A673 (cell line): Measurements from ENCODE around the gene TRAK1. TPM values are rescaled to one million over a fixed set of nuclear protein-coding genes. Genes with fewer than 3 reads are reported as not detected.
A peak's percentile ranks its signal among the peaks of the same experiment; 100 is the strongest.

Experiments
- BruUV-seq: library from RNA; stranded (reverse); fragments of 400-500 nt; replicated peaks from 2 replicates; lab custom pipeline; 2021; lab: Mats Ljungman, UMichigan
- CTCF ChIA-PET: fragments of 300-600 bp; sonication (Branson Sonifier 250); formaldehyde crosslinking; loops from one replicate; lab custom pipeline; 2022; ENCODE audit warnings: antibody characterized with exemption; lab: Charles Lee
- POLR2A ChIA-PET: fragments of 300-600 bp; sonication (Branson Sonifier 250); formaldehyde crosslinking; loops from one replicate; lab custom pipeline; 2022; ENCODE audit warnings: antibody characterized with exemption; ENCODE audit not compliant: low non-redundant PET; lab: Charles Lee
- DNase-seq: peaks from one replicate; pipeline ENCODE4 v3.0.0-alpha.2; 2015; ENCODE audit warnings: low spot score
- H3K27ac ChIP-seq: fragments of 200-600 bp; sonication (generic); 2 replicates; pipeline ENCODE4 v1.5.1; 2016; ENCODE audit warnings: mixed run types, low read depth, mild to moderate bottlenecking, mixed read lengths, antibody characterized with exemption, low read length; ENCODE audit not compliant: poor library complexity, severe bottlenecking
- H3K27me3 ChIP-seq: fragments of 200-600 bp; sonication (generic); replicated peaks from 2 replicates; pipeline ENCODE4 v1.6.1; 2017; ENCODE audit warnings: mixed run types, low read depth, mild to moderate bottlenecking, mixed read lengths, antibody characterized with exemption, low read length; ENCODE audit not compliant: insufficient read depth, poor library complexity
- H3K36me3 ChIP-seq: fragments of 200-600 bp; sonication (generic); 2 replicates; pipeline ENCODE4 v1.6.1; 2016; ENCODE audit warnings: mixed run types, mild to moderate bottlenecking, mixed read lengths, antibody characterized with exemption, low read length; ENCODE audit not compliant: insufficient read depth, poor library complexity, severe bottlenecking
- H3K4me1 ChIP-seq: fragments of 200-600 bp; sonication (generic); 2 replicates; pipeline ENCODE4 v1.6.1; 2017; ENCODE audit warnings: mixed run types, mild to moderate bottlenecking, mixed read lengths, antibody characterized with exemption, low read length; ENCODE audit not compliant: insufficient read depth, poor library complexity, severe bottlenecking
- H3K4me3 ChIP-seq: fragments of 200-600 bp; sonication (generic); 2 replicates; pipeline ENCODE4 v1.5.1; 2016; ENCODE audit warnings: low read depth, mixed run types, mild to moderate bottlenecking, mixed read lengths, low read length; ENCODE audit not compliant: poor library complexity, severe bottlenecking
- H3K9me3 ChIP-seq: fragments of 200-600 bp; sonication (generic); 2 replicates; pipeline ENCODE4 v1.6.1; 2016; ENCODE audit warnings: mixed run types, low read depth, mild to moderate bottlenecking, mixed read lengths, antibody characterized with exemption, low read length; ENCODE audit not compliant: poor library complexity, severe bottlenecking
- EZH2 ChIP-seq: fragments of 200-600 bp; sonication (generic); IDR thresholded peaks from 2 replicates; pipeline ENCODE4 v1.6.1; 2017; ENCODE audit warnings: borderline replicate concordance, low read depth, mild to moderate bottlenecking, mixed read lengths, antibody characterized with exemption, low read length; ENCODE audit not compliant: poor library complexity, severe bottlenecking
- intact Hi-C: fragments of 100-400 bp; cut with micrococcal nuclease; formaldehyde crosslinking; loops from one replicate; pipeline ENCODE4 v1.10.0; 2022; ENCODE audit not compliant: unreplicated experiment
- total RNA-seq: library from RNA; stranded (reverse); gene quantifications from 2 replicates; pipeline ENCODE4 v1.2.3, GENCODE V29; 2021
- TF ChIP-seq, protein P1 (sequence below): fragments of 300-800, 200-600 bp; sonication (generic); conservative IDR thresholded peaks from 2 replicates; pipeline ENCODE4 v1.5.1; 2017; ENCODE audit warnings: low read depth, mild to moderate bottlenecking, antibody characterized with exemption, low read length, moderate library complexity, mixed read lengths

Gene TRAK1
- total RNA-seq, 1 experiment from 2014 or later = 16.3 TPM

DNA sequence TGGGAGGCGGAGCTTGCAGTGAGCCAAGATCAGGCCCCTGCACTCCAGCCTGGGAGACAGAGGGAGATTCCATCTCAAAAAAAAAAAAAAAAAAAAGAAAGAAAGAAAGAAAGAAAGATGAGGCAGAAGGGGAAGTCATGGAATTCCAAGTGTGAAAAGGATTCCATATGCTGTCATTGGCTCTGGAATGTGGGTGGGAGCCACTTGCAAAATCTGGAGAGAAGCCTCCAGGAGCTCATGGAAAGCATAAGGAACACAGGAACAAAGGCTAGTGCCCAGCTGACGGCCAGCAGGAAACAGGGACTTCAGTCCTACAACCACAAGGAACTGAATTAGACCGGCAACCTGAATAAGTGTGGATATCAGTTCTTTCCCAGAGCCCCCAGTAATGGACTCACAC is 12.5 kb upstream of the TRAK1 start:
- no peak for DNase-seq
- intact Hi-C loops = no loop called here
- ChIA-PET CTCF (no interaction called here), POLR2A (interaction anchor here (0.6 kb wide), 1 partner anchor 21 kb away, joined by 3 read pairs; no protein-coding TSS in a partner anchor)
- Histone ChIP-seq H3K4me1 (peaks cover 15% of the 10 kb centered on the region), H3K9me3 (no peaks in the 10 kb centered on the region), H3K27ac (no peak overlapping the region), H3K4me3 (no peak overlapping the region), H3K36me3 (no peaks in the 10 kb centered on the region), H3K27me3 (no peaks in the 10 kb centered on the region)
- BruUV-seq = no TSS peak
- TF ChIP-seq EZH2 = no peak
- TF ChIP-seq, protein P1, sequence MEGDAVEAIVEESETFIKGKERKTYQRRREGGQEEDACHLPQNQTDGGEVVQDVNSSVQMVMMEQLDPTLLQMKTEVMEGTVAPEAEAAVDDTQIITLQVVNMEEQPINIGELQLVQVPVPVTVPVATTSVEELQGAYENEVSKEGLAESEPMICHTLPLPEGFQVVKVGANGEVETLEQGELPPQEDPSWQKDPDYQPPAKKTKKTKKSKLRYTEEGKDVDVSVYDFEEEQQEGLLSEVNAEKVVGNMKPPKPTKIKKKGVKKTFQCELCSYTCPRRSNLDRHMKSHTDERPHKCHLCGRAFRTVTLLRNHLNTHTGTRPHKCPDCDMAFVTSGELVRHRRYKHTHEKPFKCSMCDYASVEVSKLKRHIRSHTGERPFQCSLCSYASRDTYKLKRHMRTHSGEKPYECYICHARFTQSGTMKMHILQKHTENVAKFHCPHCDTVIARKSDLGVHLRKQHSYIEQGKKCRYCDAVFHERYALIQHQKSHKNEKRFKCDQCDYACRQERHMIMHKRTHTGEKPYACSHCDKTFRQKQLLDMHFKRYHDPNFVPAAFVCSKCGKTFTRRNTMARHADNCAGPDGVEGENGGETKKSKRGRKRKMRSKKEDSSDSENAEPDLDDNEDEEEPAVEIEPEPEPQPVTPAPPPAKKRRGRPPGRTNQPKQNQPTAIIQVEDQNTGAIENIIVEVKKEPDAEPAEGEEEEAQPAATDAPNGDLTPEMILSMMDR = no peak

DNA sequence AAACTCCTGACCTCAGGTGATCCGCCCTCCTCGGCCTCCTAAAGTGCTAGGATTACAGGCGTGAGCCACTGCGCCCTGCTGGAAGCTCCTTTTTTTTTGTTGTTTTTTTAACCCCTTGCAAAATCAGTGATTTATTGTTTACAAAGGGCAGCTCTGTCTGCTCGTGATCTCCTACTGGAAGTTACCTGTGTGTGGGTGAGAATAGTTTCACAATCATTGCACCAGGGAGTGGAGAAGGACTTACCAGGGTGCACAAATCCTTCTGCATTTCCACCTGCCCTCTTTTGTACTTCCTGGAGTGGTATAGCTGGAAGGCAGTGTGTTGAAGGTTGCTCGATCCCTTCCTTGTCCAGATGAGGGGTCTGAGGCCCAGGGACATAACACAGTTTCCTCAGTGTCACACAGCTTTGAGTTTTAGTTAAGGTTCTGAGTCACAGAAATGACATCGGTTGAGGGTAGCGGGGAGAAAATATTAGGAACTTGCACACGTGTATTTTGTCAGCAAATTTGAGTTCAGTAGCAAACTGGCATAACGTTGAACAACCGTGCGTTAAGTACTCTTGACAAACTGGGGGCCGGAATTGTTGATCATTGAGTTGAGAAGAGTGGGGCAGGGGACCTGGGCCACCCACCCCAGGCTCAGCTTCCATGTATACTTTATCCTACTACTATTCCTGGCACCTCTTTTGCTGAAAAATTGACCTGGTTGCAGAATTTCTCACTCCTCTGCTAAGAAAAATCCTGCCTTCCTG is 11.3 kb upstream of the TRAK1 start:
- Histone ChIP-seq H3K27ac (peak overlapping the region; percentile 42), H3K36me3 (no peaks in the 10 kb centered on the region), H3K4me3 (no peak overlapping the region), H3K9me3 (no peaks in the 10 kb centered on the region), H3K27me3 (no peaks in the 10 kb centered on the region), H3K4me1 (peaks cover 19% of the 10 kb centered on the region)
- intact Hi-C loops = no loop called here
- no TSS peak for BruUV-seq
- no peak for DNase-seq
- TF ChIP-seq, protein P1 = no peak
- TF ChIP-seq EZH2 = no peak
- ChIA-PET POLR2A (no interaction called here), CTCF (no interaction called here)

DNA sequence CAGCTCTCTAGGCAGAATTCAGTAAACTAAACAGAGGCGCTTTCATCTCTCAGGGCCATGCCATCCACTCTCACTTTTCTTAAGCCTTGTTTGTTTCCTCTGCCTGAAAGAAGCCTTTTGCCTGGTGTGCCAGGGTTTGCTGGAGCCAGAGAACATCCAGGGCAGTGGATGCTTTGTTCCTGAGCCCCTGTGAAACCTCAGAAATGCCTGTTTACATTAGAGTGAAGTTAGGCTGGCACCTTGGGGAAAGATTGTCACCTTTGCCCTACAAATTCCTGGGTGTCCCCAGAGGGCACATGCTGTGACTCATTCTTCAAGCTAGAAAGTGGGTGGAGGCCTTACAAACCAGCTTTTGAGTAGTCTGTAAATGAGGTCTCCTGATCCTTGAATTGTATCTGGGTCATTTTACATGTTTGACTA is 10.7 kb upstream of the TRAK1 start:
- Histone ChIP-seq H3K27me3 (no peaks in the 10 kb centered on the region), H3K9me3 (no peaks in the 10 kb centered on the region), H3K4me1 (peaks cover 19% of the 10 kb centered on the region), H3K4me3 (no peak overlapping the region), H3K27ac (peak overlapping the region; percentile 42), H3K36me3 (no peaks in the 10 kb centered on the region)
- intact Hi-C loops = no loop called here
- peak; percentile 18 for DNase-seq
- no TSS peak for BruUV-seq
- ChIA-PET CTCF (no interaction called here), POLR2A (no interaction called here)
- TF ChIP-seq, protein P1 = no peak
